Uterus (tissue), 2 donors: ENCODE measurements around the gene SMIM31.

Source experiments
- POLR2A ChIP-seq, 2 donors: fragments of 450-650 bp; IDR thresholded peaks; one replicate each; pipeline ENCODE4 v1.6.1; 2016; ENCODE audit warnings: antibody characterized with exemption in 2 of 2, mild to moderate bottlenecking in 1 of 2, moderate library complexity in 1 of 2
- TF ChIP-seq, protein P1 (sequence below), 4 experiments: fragments of 200-600 bp in 2 of 4; fragments of 450-650 bp in 2 of 4; sonication (generic) in 2 of 4; IDR thresholded peaks; one replicate each; pipeline ENCODE4 v1.5.1; 2016 to 2019; ENCODE audit warnings: antibody characterized with exemption in 4 of 4, mild to moderate bottlenecking in 2 of 4, moderate library complexity in 1 of 4

DNA sequence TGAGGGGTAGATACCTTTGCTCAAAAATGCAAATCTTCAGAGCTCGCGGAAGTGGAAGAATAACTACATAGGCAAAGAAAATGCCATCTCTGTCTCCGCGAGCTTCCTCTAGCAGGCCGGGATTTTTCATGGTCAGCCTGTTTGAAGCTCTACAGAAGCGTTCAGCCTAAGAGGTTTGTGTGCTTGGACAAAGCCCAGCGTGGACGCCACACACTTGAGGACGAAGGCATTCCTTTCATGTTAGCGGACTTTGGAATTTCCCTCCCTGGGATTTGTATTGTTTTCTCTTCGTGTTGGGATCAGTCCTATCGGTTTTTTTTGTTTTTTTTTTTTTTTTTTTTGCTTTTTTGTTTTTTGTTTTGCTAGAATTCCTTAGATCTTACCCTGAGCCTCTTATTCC is 53.7 kb downstream of the SMIM31 start:
- TF ChIP-seq, protein P1, sequence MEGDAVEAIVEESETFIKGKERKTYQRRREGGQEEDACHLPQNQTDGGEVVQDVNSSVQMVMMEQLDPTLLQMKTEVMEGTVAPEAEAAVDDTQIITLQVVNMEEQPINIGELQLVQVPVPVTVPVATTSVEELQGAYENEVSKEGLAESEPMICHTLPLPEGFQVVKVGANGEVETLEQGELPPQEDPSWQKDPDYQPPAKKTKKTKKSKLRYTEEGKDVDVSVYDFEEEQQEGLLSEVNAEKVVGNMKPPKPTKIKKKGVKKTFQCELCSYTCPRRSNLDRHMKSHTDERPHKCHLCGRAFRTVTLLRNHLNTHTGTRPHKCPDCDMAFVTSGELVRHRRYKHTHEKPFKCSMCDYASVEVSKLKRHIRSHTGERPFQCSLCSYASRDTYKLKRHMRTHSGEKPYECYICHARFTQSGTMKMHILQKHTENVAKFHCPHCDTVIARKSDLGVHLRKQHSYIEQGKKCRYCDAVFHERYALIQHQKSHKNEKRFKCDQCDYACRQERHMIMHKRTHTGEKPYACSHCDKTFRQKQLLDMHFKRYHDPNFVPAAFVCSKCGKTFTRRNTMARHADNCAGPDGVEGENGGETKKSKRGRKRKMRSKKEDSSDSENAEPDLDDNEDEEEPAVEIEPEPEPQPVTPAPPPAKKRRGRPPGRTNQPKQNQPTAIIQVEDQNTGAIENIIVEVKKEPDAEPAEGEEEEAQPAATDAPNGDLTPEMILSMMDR (IDR thresholded peaks at IDR 0.05), result no peak
- TF ChIP-seq POLR2A (IDR thresholded peaks at IDR 0.05), result no peak
